GM19035 (cell line): ENCODE measurements around the gene PIK3CG.
"Not testable (repeated sequence)": the region's sequence is repeated elsewhere in the genome, so short reads cannot be mapped to it uniquely, and the experiment has no call there.

Experiments used
- ATAC-seq: cut with Tn5 transposase; IDR thresholded peaks from one replicate; pipeline ENCODE4 v1.9.1; 2021; ENCODE audit not compliant: unreplicated experiment

The PIK3CG gene

GRCh38 chr7:106865130-106866041, at the start of gene PIK3CG:
Gene PIK3CG, plus strand, starts transcription at chr7:106865282. Its CDS starts 2,280 bp downstream, at chr7:106867562.
- ATAC-seq, result peak; percentile 79

DNA sequence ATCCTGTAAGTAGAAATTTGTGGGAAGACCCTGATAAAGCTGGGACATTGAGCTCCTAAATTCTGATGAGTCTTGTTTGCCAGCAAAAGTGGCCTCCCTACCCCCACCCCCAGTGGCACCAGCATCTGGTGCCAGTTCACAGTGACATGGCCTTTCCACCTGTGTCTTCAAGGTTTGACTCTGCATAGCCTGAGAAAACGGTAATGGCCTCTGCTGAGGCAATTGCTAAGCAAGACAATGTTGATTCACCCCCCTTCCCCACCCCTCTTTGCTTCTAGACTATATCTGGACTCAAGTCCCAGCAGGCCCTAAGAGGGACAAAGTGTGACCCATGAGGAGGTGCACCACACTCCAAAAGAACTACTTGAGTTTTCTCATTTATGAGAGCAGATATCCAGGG, 48.0 kb upstream of the PIK3CG start:
- no peak for ATAC-seq

- no peak for ATAC-seq
Observed at GRCh38 chr7:106818736-106819135, 46.3 kb upstream of the PIK3CG start.

- ATAC-seq, result no peak
Observed at GRCh38 chr7:106819546-106819945, 45.5 kb upstream of the PIK3CG start.

DNA sequence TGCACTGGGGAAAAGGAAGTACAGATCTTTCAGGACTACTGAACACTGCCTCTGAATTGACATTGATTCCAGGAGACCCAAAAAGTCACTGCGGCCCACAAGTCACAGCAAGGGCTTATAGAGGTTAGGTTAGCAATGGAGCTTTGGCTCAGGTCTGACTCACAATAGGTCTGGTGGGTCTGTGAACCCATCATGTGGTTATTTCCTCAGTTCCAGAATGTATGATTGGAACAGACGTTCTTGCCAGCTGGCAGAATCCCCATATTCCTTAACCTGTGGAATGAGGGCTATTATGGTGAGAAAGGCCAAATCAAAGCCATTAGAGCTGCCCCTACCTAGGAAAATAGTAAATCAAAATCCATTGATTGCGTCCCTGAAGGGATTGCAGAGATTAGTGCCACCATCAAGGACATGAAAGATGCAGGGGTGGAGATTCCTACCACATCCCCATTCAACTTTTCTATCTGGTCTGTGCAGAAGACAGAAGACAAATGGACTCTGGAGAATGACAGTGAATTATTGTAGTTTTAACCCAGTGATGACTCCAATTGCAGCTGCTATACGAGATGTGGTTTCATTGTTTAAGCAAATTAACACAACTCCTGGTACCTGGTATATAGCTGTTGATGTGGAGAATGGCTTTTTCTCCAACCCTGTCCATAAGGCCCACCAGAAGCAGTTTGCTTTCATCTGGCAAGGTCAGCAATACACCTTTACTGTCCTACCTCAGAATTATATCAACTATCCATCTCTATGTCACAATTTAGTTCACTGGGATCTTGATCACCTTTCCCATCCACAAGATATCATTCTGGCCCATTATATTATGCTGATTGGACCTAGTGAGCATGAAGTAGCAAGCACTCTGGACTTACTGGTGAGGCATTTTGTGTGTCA, 44.5 kb upstream of the PIK3CG start:
- ATAC-seq, result no peak

DNA sequence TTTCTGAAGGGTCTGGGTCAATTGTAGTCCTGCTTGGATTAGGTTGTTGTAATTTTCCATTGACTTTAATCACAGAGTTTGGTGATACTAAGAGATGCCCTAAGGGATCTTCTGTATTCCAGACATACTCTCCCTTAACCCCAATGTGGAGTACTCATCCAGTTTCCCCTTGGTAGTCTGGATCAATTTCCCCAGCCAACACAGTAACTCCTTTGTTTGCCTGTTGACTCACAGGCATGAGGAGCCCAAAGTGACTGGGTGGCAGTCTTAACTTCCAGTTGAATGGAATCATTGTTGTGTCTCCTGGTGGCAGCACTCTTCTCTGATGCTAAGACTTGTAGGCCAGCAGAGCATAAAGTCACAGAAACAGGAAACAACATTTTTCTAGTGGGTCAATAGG, 41.5 kb upstream of the PIK3CG start:
- ATAC-seq, result no peak

DNA sequence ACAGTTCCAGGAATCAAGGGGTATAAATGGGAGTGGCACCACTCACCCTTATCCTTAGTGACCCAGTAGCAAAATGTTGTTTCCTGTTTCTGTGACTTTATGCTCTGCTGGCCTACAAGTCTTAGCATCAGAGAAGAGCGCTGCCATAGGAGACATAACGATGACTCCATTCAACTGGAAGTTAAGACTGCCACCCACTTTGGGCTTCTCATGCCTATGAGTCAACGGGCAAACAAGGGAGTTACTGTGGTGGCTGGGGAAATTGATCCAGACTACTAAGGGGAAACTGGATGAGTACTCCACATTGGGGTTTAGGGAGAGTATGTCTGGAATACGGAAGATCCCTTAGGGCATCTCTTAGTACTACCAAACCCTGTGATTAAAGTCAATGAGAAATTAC, 40.6 kb upstream of the PIK3CG start:
- no peak for ATAC-seq

- ATAC-seq, result no peak
Observed at GRCh38 chr7:106827626-106828025, 37.5 kb upstream of the PIK3CG start.

- no peak for ATAC-seq
Observed at GRCh38 chr7:106829496-106829895, 35.6 kb upstream of the PIK3CG start.

GRCh38 chr7:106830896-106831295, 34.2 kb upstream of the PIK3CG start:
- ATAC-seq, result not testable (repeated sequence)

- no peak for ATAC-seq
Observed at GRCh38 chr7:106836816-106837215, 28.3 kb upstream of the PIK3CG start.

DNA sequence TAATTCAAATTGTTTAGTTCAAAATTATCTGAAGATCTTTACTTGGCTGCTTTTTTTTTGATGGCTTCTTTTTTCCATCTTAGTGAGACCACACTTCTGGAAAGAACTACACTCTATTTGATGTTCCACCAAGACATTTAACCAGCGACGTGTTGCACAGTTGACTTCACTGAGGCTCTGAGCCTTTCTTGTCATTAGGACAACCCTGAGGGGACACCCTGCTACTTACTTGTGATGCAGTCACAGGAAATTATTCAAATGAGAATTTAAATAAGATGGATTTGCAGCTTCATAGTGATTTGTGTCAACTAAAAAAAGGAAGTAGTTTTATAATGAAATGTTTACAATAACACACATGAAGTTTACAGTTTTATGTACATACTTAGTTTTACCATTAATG, 25.6 kb upstream of the PIK3CG start:
- no peak for ATAC-seq

DNA sequence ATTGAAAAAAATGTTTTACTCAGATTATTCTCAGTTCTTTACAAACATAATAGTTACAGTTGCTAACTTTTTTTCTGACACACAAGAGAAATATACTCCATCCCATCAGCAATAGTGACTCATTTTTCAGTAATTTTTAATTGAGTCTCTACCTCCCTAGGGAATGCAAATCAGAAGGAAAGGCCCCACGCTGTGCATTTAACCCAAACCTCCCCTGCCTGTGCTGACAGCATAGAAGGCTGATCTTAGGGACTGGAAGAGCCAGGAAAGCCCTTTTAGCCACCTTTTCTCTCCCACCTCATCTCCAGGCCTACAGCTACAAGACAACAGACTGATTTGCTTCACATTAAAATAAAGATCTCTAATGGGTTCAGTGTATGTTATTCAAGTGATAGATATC, 24.7 kb upstream of the PIK3CG start:
- no peak for ATAC-seq

DNA sequence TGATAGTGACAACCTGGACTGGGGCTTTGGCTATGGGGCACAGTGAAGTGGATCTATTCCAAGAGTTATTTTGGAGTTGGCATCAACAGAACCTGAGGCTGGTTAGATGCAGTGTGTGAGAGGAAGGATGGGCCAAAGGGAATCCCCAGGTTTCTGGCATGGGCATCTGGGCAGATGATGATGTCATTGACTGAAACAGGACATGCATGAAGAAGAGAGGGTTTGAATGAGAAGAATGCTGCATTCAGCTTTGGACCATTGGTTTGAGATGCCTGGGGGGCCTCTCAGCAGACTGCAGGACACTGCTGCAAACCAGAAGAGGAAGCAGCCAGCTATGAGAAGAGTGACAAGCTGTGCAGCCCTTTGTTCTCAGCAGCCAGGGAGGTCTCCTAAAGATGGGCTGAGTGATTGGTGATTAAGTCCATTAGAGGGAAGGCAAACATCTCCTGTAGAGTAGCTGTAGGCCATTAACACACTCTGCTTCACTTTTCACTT, 23.1 kb upstream of the PIK3CG start:
- no peak for ATAC-seq

GRCh38 chr7:106844279-106844997, 20.6 kb upstream of the PIK3CG start:
- ATAC-seq, result no peak

DNA sequence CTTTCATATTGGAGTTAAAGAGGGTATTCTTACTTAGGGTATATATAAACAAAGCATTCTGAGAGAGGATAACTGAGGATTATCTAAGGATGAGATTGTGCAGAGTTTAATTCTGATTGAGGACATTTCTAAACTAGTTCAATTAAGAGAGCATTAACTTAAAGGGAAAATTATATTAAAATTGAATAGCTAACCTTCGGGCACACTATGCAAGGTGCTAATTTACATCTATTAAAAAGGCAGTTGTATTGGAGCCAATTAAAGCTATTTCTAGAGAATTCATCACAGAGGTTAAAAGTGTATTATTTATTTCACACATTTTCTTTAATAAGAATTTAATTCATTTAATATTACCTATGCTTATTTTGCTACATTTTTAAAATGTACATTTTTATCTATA, 17.0 kb upstream of the PIK3CG start:
- ATAC-seq, result no peak

GRCh38 chr7:106848851-106849442, 16.1 kb upstream of the PIK3CG start:
- no peak for ATAC-seq

- ATAC-seq, result not testable (repeated sequence)
Observed at GRCh38 chr7:106851632-106852031, 13.4 kb upstream of the PIK3CG start.

DNA sequence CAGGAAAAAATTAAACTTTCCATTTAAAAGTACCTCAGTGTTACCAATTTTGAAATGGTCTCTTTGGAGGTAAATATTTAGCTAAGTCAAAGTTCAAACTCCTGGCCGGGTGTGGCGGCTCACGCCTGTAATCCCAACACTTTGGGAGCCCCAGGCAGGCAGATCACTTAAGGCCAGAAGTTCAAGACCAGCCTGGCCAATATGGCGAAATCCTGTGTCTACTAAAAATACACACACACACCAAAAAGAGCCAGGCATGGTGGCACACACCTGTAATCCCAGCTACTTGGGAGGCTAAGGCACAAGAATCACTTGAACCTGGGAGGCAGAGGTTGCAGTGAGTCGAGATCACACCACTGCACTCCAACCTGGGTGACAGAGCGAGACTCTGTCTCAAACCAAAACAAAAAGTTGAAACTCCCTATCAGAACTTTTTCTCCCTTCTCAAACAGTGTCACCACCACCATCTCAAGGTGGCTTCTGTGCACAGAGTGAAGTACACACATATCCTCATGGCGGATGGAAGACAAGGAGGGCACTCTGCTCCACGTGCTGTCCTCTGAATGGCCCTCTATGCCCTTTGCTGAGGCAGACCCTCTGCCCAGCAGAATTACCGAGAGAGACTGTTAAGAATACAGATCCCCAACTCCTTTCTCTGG, 11.7 kb upstream of the PIK3CG start:
- no peak for ATAC-seq

DNA sequence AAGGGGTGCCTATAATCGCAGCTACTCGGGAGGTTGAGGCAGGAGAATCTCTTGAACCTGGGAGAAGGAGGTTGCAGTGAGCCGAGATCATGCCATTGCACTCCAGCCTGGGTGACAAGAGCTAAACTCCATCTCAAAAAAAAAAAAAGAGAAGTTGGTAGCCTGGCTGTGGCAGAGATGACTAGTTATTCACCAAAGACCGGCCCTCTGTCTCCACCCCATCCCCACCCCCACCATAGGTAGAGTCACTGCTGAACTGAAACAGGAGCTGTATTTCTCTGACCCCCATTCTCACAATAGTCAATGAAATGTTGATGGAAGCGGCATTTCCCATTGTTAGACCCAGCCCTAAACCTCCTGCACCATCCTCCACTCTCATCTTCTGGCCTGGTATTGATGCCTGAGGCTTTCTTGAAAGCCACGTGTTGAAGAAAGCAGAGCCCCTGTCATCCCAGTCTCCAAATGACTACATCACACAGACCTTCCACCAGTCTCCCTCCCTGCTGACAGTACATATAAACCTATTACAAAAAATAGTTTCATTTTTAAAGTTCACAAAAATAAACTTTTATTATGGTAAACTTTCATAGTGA, 9.4 kb upstream of the PIK3CG start:
- ATAC-seq, result no peak
